Astrocyte (in vitro differentiated cells and primary cell): ENCODE measurements around the gene GARIN5A.

Source experiments
- CTCF ChIP-seq: IDR thresholded peaks from 2 replicates; pipeline ENCODE4 v1.5.1; 2011; ENCODE audit warnings: low read depth, mild to moderate bottlenecking, inconsistent platforms, low read length, moderate library complexity; ENCODE audit not compliant: insufficient read depth
- EZH2 ChIP-seq: IDR thresholded peaks from 2 replicates; pipeline ENCODE4 v1.6.1; 2012; ENCODE audit warnings: mild to moderate bottlenecking, low read length, inconsistent platforms; ENCODE audit not compliant: insufficient read depth

- TF ChIP-seq CTCF (no peak), EZH2 (no peak)
Observed at GRCh38 chr19:50476907-50477238, 225 bp upstream of the GARIN5A start.
